Raji (cell line): ENCODE data around the gene RGS12.

ENCODE experiments used
- POLR2A ChIP-seq: IDR thresholded peaks from 2 replicates; pipeline ENCODE4 v1.6.1; 2011; ENCODE audit warnings: low read depth, low read length, control low read depth; ENCODE audit not compliant: insufficient read depth

RGS12 gene

DNA sequence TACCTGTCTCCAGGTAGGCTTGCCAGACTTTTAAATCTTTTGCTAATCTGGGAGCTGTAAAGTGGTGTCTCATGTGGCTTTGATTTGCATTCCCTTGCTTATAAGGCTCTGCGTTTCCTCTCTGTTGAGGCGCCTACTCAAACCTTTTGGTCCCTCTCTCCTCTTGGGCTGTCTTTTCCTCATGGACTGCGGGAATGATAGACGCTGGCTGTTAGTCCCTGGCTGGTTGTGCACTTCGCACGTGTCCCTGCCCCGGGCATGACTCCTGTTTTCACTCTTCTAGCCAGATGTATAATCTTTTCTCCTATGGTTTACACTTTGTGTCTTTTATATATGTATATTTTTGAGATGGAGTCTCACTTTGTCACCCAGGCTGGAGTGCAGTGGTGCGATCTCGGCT, 39.7 kb downstream of the RGS12 start:
- TF ChIP-seq POLR2A = no peak

DNA sequence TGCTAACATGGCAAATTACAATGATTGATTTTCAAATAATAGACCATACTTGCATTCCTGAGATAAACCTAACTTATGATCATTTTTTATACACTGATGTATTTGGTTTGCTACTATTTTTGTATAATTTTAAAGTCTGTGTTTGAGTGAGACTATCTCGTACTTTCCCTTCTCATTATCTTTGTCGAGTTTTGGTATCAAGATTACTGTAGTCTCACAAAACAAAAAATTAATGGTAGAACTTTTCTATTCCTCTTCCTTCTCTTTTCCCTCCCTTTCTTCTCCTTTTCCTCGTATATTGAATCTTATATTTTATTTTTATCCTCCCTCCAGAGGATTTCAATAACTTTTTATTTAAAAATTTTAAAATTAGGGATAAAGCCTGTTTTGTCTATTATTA, 41.5 kb downstream of the RGS12 start:
- TF ChIP-seq POLR2A = no peak

DNA sequence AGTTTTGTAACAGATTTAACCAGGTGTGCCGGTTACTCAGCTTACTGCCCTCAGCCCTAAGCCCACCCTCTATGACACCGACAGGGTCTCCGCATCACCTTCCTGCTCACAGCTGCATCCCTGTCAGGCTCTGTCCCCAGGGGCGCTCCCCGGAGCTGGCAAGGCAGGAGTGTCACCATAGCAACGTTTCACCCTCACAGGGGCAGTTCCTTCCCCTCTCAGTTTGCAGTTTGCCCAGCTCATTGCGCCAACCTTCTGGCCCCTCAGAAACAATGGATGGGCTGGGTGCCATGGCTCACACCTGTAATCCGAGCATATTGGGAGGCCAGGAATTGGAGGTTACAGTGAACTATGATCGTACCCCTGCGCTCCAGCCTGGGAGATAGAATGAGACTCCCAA, 42.6 kb downstream of the RGS12 start:
- no peak for TF ChIP-seq POLR2A

DNA sequence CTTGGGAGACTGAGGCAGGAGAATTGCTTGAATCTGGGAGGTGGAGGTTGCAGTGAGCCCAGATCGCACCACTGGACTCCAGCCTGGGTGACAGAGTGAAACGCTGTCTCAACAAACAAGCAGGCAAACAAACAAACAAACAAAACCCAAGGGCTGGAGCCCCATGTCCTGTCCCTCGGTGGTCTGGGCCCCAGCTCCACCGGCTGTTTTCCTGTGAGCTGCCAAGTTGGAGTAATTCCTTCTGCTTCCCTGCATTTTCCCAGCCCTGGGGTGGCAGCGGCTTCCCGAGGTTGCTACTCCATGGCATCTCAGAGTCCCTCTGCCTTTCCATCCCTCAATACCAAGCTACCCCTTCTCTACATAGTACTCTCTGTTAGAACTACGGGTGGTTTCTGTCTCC, 43.2 kb downstream of the RGS12 start:
- TF ChIP-seq POLR2A = no peak

DNA sequence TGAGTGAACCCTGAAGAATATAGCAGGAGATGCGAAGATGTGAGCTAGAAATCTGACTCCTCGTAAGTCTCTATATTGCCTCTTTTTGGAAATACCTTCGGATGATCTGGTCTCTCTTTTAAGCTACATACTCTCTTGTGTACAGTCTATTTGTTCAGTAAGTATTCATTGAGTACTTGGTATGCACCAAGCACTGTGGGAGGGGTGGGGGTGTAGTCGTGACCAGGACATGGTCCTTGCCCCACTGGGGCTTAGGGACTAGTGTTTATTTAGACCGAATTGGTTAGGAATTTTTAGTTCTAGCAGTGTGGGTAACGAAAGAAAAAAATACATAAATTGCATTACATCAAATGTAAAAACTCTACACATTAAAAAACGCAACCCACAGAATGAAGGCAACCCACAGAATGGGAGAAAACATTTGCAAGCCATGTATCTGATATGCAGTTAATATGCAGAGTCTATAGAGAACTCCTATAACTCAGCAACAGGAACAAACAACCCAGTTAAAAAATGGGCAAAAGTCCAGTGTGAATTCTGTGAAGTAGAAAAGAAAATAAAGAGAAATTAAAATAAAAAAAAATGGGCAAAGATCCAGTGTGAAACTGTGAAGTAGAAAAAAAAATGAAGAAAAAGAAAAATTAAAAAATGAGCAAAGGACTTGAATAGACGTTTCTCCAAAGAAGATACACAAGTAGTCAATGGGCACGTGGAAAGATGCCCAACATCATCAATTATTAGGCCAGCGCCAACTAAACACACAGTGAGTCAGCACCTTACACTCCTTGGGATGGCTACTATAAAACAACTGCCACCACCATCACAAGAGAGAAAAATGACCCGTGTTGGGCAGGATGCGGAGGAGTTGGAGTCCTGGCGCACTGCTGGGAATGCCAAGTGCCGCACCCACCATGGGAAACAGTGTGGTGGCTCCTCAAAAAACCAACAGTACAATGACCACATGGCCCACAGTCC, 43.8 kb downstream of the RGS12 start:
- TF ChIP-seq POLR2A = no peak

DNA sequence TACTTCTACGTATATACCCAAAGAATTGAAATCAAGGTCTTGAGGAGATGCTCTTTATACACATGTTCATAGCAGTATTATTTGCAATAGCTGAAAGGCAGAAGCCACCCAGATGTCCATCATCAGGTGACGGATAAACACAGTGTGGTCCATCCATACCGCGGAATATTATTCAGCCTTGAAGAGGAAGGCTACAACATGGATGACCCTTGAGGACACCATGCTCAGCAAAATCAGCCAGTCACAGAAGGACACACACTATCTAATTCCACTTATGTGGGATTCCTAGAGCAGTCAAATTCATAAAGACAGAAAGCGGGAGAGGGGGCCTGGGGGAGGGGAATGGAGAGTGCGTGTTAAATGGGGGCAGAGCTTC, 44.5 kb downstream of the RGS12 start:
- no peak for TF ChIP-seq POLR2A

DNA sequence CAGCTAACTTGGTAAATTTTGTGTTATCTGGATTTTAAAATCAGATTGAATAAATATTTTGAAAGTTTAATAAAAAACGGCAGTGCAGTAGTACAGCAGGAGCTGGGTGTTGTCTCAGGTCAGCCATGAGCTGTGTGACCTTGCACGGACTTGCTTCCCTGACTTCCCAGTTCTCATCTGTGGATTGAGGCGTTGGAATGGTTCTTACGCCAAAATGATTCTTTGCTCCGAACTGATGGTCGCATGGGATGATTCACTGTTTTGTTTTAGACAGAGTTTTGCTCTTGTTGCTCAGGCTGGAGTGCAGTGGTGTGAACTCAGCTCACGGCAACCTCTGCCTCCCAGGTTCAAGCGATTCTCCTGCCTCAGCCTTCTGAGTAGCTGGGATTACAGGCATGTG, 45.0 kb downstream of the RGS12 start:
- TF ChIP-seq POLR2A = no peak

DNA sequence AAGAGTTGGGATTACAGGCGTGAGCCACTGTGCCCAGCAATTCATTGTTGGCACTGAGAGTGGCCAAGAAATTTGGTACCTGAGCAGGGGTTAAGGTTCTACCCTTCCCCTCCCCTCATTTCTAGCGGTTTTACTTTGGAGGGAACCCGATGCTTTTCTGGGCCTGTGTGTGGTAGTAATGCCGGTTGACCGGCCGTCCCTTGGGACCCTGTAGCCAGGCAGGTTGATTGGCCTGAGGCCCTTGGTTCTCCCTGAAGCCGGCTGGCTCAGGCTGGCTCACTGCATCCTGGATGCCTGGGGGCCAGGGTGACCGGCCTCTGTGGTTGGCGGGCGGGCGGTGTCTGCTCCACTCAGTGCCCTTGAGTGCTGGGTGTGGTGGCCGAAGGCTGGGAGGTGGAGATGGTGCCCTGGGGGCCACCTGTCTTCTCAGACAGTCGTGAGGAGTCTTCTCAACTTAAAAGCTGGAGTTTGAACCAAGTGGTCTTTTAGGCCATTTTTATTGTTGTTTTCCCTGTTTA, 45.6 kb downstream of the RGS12 start:
- TF ChIP-seq POLR2A = no peak

DNA sequence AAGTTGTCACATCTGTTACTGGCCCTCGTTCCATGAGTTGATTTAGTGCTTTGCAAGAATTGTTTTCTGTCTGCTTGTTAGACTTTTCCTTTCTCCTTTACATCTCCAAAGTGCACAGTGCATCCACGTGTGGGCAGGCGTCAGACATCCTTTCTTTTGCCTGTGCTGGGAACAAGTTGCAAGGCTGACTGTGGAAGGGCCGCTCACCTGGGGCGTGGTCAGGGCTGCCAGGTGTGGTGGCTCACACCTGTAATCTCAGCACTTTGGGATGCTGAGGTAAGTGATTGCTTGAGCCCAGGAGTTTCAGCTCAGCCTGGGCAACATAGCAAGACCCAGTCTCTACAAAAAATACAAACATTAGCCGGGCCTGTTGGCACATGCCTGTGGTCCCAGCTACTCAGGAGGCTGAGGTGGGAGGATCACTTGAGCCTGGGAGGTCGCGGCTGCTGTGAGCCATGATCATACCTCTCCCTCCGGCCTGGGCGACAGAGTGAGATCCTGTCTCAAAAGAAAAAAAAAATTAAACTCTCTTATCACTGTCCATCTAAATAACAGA, 46.2 kb downstream of the RGS12 start:
- no peak for TF ChIP-seq POLR2A

DNA sequence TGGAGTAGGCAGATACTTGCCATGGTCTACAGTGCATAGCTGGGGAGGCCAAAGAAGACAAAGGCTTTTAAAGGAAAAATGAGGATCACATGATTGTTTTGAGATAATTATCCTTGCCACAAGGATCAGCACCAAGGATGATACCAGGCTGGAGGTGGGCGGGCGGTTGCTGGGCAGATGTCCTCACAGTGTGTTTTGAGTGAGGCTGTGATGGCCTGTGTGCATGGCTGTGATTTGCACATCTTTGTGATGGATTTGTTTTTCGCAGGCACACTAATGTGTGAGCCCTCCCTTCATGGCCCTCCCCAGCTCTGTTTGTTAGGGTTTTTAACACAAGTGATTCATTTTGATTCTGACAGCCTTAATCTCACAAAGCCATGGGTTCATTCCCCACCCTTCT, 46.8 kb downstream of the RGS12 start:
- TF ChIP-seq POLR2A = no peak

DNA sequence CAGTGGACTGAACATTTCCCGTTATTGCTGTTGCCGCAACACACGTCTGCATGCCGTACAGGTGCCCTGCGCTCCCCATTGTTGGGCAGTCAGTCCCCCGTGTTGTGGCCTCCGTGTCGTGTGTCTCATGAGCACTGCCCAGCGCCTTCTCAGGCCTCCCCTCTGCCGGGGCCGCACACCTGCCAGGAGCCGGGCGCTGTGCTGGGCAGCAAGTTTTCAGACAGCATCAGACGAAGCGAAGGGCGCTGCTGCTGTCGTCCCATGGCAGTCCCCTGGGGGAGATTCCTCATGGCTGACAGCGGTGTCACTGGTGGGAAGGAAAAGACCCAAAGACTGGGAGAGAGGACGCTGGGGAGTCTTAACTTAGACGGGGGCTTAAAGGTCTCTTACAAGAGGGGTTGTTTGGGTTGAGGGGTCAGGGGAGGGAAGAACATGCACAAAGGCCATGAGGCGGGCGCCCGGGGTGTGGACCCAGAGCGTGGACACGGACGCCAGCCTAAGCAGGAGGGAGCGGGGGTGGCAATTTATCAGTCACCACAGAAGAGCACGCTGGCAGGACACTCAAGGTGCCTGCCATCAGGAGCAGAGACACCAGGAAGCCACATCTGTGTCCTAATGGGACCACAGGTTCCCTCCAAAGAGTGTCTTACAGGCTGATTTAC, 47.3 kb downstream of the RGS12 start:
- TF ChIP-seq POLR2A = no peak

DNA sequence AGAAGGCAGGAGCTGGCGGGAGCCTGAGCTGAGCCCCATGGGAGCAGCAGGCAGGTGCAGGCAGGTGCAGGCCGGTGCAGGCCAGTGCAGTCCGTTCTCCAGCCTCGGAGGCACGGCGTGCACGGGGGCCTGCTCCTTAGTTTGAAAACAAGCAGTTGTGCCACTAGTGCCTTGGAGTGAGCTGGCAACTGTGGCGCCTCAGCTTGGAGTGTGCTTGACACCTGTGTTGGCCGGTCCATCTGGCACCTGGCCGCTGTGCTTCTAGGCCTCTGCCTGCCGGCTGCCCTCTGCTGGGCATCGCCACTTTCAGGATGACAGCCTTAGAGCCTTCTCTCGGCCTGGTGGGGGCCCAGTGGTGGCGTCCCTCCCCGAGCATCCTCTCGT, 47.9 kb downstream of the RGS12 start:
- TF ChIP-seq POLR2A = no peak

DNA sequence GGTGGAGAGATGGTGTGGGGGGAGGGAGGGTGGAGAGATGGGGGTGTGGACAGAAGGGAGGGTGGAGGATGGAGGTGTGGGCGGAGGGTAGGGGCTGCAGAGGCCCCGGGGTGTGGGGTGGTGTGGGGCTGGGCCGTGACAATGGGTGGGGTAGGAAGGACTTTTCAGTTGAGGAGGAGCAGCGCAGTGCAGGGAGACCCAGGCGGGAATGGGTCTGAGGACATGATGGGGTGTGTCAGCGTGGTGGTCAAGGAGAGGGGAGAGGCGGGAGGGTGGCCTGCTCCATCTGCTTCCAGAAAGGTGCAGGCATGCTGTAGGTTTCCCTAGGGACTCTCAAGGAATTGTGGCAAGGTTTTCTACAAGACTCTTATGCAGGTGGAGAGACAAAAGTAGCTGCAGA, 48.9 kb downstream of the RGS12 start:
- TF ChIP-seq POLR2A = no peak

DNA sequence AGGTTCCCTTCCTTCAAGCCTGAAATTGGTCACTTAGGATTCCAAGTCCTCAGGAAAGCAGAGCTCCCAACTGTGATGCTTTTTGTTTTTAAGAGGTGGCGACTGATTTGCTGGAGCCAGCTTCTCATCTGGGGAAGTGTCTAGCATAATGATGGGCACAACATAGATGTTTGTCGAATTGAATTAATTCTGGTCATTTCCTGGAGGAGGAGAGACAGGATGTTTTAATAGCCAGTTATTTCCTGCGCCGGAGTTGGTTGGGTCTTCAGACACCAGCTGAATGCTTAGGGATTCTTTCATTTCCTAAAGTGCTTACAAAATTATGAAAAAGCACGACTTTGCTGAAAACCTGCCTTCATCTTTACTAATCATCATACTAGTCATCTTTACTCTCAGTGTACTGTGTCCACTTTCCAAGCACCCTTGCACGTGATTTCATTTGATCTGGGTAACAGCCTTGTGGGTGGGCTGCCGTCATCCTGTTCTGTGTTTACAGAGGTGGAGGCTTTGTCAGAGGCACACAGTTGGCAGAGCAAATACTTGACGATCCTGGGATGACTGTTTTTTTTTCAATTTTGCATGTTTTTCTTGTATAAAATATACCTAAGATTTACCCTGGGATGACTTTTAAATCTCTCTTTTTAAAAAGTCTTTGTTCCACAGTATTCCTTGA, 49.5 kb downstream of the RGS12 start:
- no peak for TF ChIP-seq POLR2A
